Keratinocyte (primary cell): Measurements from ENCODE around the gene RCVRN.

Experiments used
- CTCF ChIP-seq, 3 experiments: IDR thresholded peaks in 1 of 3; conservative IDR thresholded peaks in 1 of 3; optimal IDR thresholded peaks in 1 of 3; 2 replicates in 2 of 3; 3 replicates in 1 of 3; pipeline versions ENCODE3 to v1.5.1; 2011; ENCODE audit warnings: low read length in 3 of 3, mild to moderate bottlenecking in 3 of 3, moderate library complexity in 2 of 3, control low read depth in 1 of 3, inconsistent platforms in 1 of 3; ENCODE audit not compliant: insufficient read depth in 2 of 3; ENCODE audit errors: extremely low read depth in 1 of 3
- EZH2 ChIP-seq: IDR thresholded peaks from one replicate; pipeline ENCODE4 v1.6.1; 2012; ENCODE audit warnings: inconsistent platforms, mild to moderate bottlenecking, low read length, moderate library complexity

GRCh38 chr17:9898812-9899211 is 6.3 kb downstream of the RCVRN start:
- no peak for TF ChIP-seq CTCF (optimal IDR thresholded peaks at IDR 0.05 in 1 of 3, IDR thresholded peaks at IDR 0.05 in 1 of 3, conservative IDR thresholded peaks at IDR 0.05 in 1 of 3; ENCODE audit: extremely low read depth in 1 of 3, insufficient read depth in 2 of 3, low read length in 3 of 3)
- no peak for TF ChIP-seq EZH2
